GM15510 (cell line): ENCODE results near the gene MYO5A.

Experiments
- POLR2A ChIP-seq: IDR thresholded peaks from 3 replicates; pipeline ENCODE4 v1.6.1; 2011; ENCODE audit warnings: borderline replicate concordance; ENCODE audit not compliant: insufficient read length; ENCODE audit errors: extremely low read depth

The MYO5A gene

GRCh38 chr15:52528564-52529340, at the start of gene MYO5A:
Gene MYO5A (minus strand): TSS chr15:52528880. CDS start chr15:52528806, 74 bp downstream.
- TF ChIP-seq POLR2A: peak; percentile 71

- no peak for TF ChIP-seq POLR2A
These were observed 48.0 kb upstream of the MYO5A start for GRCh38 chr15:52576692-52577091.

GRCh38 chr15:52575072-52575471, 46.4 kb upstream of the MYO5A start:
- no peak for TF ChIP-seq POLR2A

GRCh38 chr15:52568601-52569585, 40.2 kb upstream of the MYO5A start, which contains the start of gene ARPP19:
Gene ARPP19 (minus strand): TSS chr15:52569030. CDS start chr15:52568892, 138 bp downstream.
- peak; percentile 72 for TF ChIP-seq POLR2A

GRCh38 chr15:52567871-52568600, 39.4 kb upstream of the MYO5A start:
- no peak for TF ChIP-seq POLR2A

- TF ChIP-seq POLR2A: no peak
These were observed 38.2 kb upstream of the MYO5A start for GRCh38 chr15:52566889-52567288.

- TF ChIP-seq POLR2A: no peak
These were observed 34.9 kb upstream of the MYO5A start for GRCh38 chr15:52563501-52564060.

GRCh38 chr15:52559575-52559974, 30.9 kb upstream of the MYO5A start:
- no peak for TF ChIP-seq POLR2A

- TF ChIP-seq POLR2A: no peak
These were observed 30.3 kb upstream of the MYO5A start for GRCh38 chr15:52559022-52559421.

- TF ChIP-seq POLR2A: no peak
These were observed 29.5 kb upstream of the MYO5A start for GRCh38 chr15:52558196-52558595.

GRCh38 chr15:52557274-52557641, 28.6 kb upstream of the MYO5A start:
- TF ChIP-seq POLR2A: no peak

- no peak for TF ChIP-seq POLR2A
These were observed 28.0 kb upstream of the MYO5A start for GRCh38 chr15:52556524-52557273.

- no peak for TF ChIP-seq POLR2A
These were observed 23.6 kb upstream of the MYO5A start for GRCh38 chr15:52552303-52552702.

GRCh38 chr15:52551762-52552161, 23.1 kb upstream of the MYO5A start:
- no peak for TF ChIP-seq POLR2A

GRCh38 chr15:52546031-52546751, 17.5 kb upstream of the MYO5A start:
- no peak for TF ChIP-seq POLR2A
